Gastrocnemius medialis (tissue), 4 donors: ENCODE data around the gene ZNRF1. TPM values are rescaled to one million over a fixed set of nuclear protein-coding genes. Genes with fewer than 3 reads are reported as not detected.

Source experiments
- ATAC-seq, 2 donors: fragments of 150-250 bp; one replicate each; pipeline ENCODE4 v1.9.1; 2016
- DNase-seq, 2 donors: peaks; one replicate each; pipeline ENCODE4 v3.0.0-alpha.2; 2019
- H3K27ac ChIP-seq, 4 donors: fragments of 200-600 bp; sonication (generic); 1 replicate in 1 of 4; 2 replicates in 3 of 4; pipeline ENCODE4 v1.5.1; 2016 to 2018; ENCODE audit warnings: mild to moderate bottlenecking in 2 of 4, moderate library complexity in 1 of 4
- H3K27me3 ChIP-seq, 3 donors: fragments of 200-600 bp; sonication (generic) in 2 of 3; 1 replicate in 1 of 3; 2 replicates in 2 of 3; pipeline versions ENCODE4 v1.5.1 to v1.6.0; 2016 to 2019; ENCODE audit warnings: mild to moderate bottlenecking in 1 of 3, moderate library complexity in 1 of 3
- H3K36me3 ChIP-seq, 2 donors: fragments of 200-600 bp; sonication (generic) in 1 of 2; one replicate each; pipeline ENCODE4 v1.5.1; 2017 to 2018
- H3K4me1 ChIP-seq, 2 donors: fragments of 200-600 bp; sonication (generic) in 1 of 2; one replicate each; pipeline ENCODE4 v1.5.1; 2016 to 2017; ENCODE audit warnings: mild to moderate bottlenecking in 2 of 2
- H3K4me3 ChIP-seq, 4 donors: fragments of 200-600 bp; sonication (generic) in 3 of 4; 1 replicate in 1 of 4; 2 replicates in 3 of 4; pipeline ENCODE4 v1.5.1; 2016 to 2019; ENCODE audit warnings: mild to moderate bottlenecking in 2 of 4
- H3K9me3 ChIP-seq, 3 donors: fragments of 200-600 bp; sonication (generic) in 2 of 3; 1 replicate in 1 of 3; 2 replicates in 2 of 3; pipeline ENCODE4 v1.5.1; 2016 to 2019
- POLR2A ChIP-seq, 2 donors: fragments of 450-650 bp; IDR thresholded peaks; one replicate each; pipeline ENCODE4 v1.6.1; 2017; ENCODE audit warnings: antibody characterized with exemption in 2 of 2, mild to moderate bottlenecking in 2 of 2, moderate library complexity in 2 of 2
- in situ Hi-C, 4 donors: fragments of 200-750 bp; cut with MboI; loops; one replicate each; pipeline versions ENCODE4 v1.15.0 to v1.8.0; 2017; ENCODE audit warnings: low sequenced_read_pairs in 4 of 4
- intact Hi-C: fragments of 100-400 bp; cut with DNase I; formaldehyde crosslinking; loops from one replicate; pipeline ENCODE4 v1.15.1; 2023; ENCODE audit warnings: low total_unique reads
- total RNA-seq, 4 donors: library from RNA; depleted of rRNA; stranded (reverse); fragments of >200 nt; gene quantifications; one replicate each; pipeline versions ENCODE4 v1.1.0 to v1.2.3, GENCODE V29; 2016
- TF ChIP-seq, protein P1 (sequence below), 5 experiments: fragments of 450-650 bp in 3 of 5; fragments of 200-600 bp in 2 of 5; sonication (generic) in 2 of 5; IDR thresholded peaks in 4 of 5; conservative IDR thresholded peaks in 1 of 5; 1 replicate in 4 of 5; 2 replicates in 1 of 5; pipeline ENCODE4 v1.5.1; 2016 to 2019; ENCODE audit warnings: antibody characterized with exemption in 5 of 5, mild to moderate bottlenecking in 3 of 5, moderate library complexity in 3 of 5

The ZNRF1 gene
- total RNA-seq, 4 donors from 2014 or later, result 21.7 to 37.1 (median 30.2) TPM

DNA sequence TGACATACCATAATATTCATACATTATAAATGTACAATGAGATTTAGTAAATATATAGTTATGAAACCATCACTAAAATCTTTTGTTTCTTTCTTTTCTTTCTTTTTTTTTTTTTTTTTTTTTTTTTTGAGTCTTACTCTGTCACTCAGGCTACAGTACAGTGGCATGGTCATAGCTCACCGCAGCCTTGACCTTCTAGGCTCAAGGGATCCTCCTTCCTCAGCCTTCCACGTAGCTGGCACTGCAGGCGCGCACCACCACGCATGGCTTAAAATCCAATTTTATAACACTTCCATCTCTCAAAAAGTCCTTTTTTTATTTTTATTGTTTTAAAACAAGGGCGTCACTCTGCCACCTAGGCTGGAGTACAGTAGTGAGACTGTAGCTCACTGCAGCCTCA, 41.1 kb downstream of the ZNRF1 start:
- intact Hi-C loops, result no loop called here
- no peak for TF ChIP-seq POLR2A (IDR thresholded peaks at IDR 0.05)
- TF ChIP-seq, protein P1, sequence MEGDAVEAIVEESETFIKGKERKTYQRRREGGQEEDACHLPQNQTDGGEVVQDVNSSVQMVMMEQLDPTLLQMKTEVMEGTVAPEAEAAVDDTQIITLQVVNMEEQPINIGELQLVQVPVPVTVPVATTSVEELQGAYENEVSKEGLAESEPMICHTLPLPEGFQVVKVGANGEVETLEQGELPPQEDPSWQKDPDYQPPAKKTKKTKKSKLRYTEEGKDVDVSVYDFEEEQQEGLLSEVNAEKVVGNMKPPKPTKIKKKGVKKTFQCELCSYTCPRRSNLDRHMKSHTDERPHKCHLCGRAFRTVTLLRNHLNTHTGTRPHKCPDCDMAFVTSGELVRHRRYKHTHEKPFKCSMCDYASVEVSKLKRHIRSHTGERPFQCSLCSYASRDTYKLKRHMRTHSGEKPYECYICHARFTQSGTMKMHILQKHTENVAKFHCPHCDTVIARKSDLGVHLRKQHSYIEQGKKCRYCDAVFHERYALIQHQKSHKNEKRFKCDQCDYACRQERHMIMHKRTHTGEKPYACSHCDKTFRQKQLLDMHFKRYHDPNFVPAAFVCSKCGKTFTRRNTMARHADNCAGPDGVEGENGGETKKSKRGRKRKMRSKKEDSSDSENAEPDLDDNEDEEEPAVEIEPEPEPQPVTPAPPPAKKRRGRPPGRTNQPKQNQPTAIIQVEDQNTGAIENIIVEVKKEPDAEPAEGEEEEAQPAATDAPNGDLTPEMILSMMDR (IDR thresholded peaks at IDR 0.05 in 4 of 5, conservative IDR thresholded peaks at IDR 0.05 in 1 of 5), result no peak
- ATAC-seq (no peak), DNase-seq (no peak)
- H3K4me3 ChIP-seq, result no peak overlapping the region
- H3K27ac ChIP-seq, result no peak overlapping the region
- H3K36me3 ChIP-seq, result no peaks in the 10 kb centered on the region
- no peaks in the 10 kb centered on the region for H3K27me3 ChIP-seq
- H3K4me1 ChIP-seq, result peaks cover 26 to 28% of the 10 kb centered on the region in 2 donors
- H3K9me3 ChIP-seq, result no peaks in the 10 kb centered on the region
- in situ Hi-C loops, result no loop called here

DNA sequence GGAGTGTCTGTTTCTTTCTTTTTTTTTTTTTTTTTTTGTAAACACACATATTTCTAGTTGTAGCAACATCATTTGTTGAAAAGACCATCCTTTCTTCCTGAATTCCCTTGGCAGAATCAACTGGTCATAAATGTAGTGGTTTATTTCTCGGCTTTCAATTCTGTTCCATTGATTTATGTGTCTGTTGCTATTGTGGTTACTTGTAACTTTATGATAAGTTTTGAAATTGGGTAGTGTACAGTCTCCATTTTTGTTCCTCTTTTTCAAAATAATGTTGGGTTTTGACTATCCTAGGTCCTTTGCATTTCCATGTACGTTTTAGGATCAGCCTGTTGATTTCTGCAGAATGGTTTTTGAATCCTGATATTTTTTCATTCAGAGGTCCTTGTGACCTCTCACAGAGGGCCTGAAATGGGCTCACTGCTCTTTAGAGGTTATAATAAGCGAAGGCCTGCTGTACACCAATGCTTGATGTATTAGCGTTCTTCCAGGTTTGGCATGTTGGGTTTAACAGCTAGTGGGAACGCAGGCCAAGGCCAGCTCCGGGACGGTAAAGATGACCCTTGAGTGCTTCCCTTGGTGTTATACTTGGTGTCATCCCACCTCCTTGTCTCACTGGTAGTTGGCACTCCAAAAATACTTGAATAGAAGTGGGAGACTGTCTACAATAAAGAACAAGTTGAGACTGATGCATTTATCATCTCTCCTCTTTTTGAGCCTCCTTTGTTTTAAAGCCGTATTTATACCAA, 43.8 kb downstream of the ZNRF1 start:
- no peaks in the 10 kb centered on the region for H3K27me3 ChIP-seq
- ATAC-seq, result no peak
- peak overlapping the region; percentile 75 to 85 (median 80) for H3K27ac ChIP-seq
- intact Hi-C loops, result no loop called here
- no peak for DNase-seq
- TF ChIP-seq, protein P1 (IDR thresholded peaks at IDR 0.05 in 4 of 5, conservative IDR thresholded peaks at IDR 0.05 in 1 of 5), result no peak
- no peak for TF ChIP-seq POLR2A (IDR thresholded peaks at IDR 0.05)
- H3K4me1 ChIP-seq, result peaks cover 49 to 54% of the 10 kb centered on the region in 2 donors
- in situ Hi-C loops, result no loop called here
- H3K9me3 ChIP-seq, result no peaks in the 10 kb centered on the region
- no peaks in the 10 kb centered on the region for H3K36me3 ChIP-seq
- H3K4me3 ChIP-seq, result no peak overlapping the region

DNA sequence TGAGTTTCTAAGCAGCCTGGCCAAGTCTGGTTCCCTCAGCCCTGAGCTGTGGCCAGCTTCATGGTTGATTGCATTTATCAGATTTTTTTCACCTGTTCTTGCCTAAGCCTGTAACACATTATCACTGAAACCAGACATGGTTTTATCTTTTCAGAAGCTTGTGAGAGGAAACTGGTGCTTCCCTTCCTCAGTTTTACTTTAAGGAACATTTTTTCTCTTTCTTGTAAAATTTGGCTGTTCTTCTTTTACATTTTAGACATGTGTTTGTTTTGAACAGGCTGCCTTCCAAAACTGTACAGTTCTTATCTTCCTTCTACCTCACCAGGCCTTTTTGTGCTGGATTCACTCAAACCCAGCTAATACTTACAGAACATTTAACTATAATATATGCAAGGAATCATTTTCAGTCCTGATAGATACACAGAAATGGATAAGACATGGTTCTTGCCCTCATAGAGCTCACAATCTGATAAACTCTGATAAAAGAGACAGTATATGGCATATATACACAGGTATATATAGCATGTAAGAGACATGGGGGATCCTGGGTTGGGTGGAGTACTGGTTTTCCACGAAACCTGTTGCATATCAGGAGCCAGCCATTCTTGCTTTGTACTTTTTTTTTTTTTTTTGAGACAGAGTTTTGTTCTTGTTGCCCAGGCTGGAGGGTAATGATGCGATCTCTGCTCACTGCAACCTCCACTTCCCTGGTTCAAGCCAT, 44.5 kb downstream of the ZNRF1 start:
- DNase-seq (no peak), ATAC-seq (no peak)
- intact Hi-C loops (no loop called here), in situ Hi-C loops (no loop called here)
- H3K27me3 ChIP-seq, result no peaks in the 10 kb centered on the region
- H3K36me3 ChIP-seq, result no peaks in the 10 kb centered on the region
- peaks cover 56 to 61% of the 10 kb centered on the region in 2 donors for H3K4me1 ChIP-seq
- peak overlapping the region; percentile 75 to 85 (median 80) for H3K27ac ChIP-seq
- TF ChIP-seq, protein P1 (IDR thresholded peaks at IDR 0.05 in 4 of 5, conservative IDR thresholded peaks at IDR 0.05 in 1 of 5), result no peak
- no peak for TF ChIP-seq POLR2A (IDR thresholded peaks at IDR 0.05)
- no peak overlapping the region for H3K4me3 ChIP-seq
- no peaks in the 10 kb centered on the region for H3K9me3 ChIP-seq

DNA sequence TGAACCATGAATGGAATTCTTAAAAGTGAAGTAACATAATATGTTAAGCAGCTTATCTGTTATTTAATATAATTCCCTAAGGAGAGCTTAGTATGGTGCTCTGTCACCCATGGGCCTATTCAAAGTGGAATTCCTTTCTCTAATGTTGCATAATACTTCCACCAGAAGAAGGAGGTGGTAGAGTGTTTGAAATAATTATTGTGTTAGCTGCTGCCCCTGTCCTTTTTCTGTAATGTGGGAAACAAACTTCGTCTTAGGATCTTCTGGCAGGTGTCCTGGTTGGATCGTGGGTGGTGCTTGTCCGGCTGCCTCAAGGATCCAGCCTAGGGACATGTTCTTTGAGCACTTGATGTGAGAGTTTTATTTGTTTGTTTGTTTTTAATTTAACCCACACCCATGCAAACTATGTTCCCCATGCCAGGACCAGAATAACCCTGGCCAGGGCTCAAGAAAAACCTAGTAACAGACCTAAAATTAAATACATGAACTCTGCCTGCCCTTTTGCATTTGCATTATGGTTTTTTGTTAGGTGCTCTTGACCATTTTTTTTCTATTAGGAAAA, 46.1 kb downstream of the ZNRF1 start:
- Histone ChIP-seq H3K9me3 (no peaks in the 10 kb centered on the region), H3K4me1 (peaks cover 63 to 65% of the 10 kb centered on the region in 2 donors), H3K4me3 (no peak overlapping the region), H3K27me3 (no peaks in the 10 kb centered on the region), H3K36me3 (no peaks in the 10 kb centered on the region), H3K27ac (peak overlapping the region; percentile 75 to 85 (median 80))
- in situ Hi-C loops, result no loop called here
- ATAC-seq, result peak; percentile 94 to 95
- intact Hi-C loops, result loop anchor here (5.0 kb wide), 1 partner anchor 43 kb away; no protein-coding TSS in a partner anchor
- TF ChIP-seq, protein P1 (IDR thresholded peaks at IDR 0.05 in 4 of 5, conservative IDR thresholded peaks at IDR 0.05 in 1 of 5), result no peak
- no peak for TF ChIP-seq POLR2A (IDR thresholded peaks at IDR 0.05)
- peak; percentile 73 to 80 for DNase-seq
